OCI-LY3 (cell line): ENCODE measurements around the gene DBNDD1.

Experiments
- EZH2phosphoT487 ChIP-seq: fragments of 200-600 bp; shearing (Covaris generic); IDR thresholded peaks from 2 replicates; pipeline ENCODE4 v1.6.1; 2018; ENCODE audit warnings: antibody characterized with exemption, mixed run types, low read depth
- TF ChIP-seq, protein P1 (sequence below): fragments of 200-600, 300-600 bp; sonication (generic); IDR thresholded peaks from 2 replicates; pipeline ENCODE4 v1.5.1; 2014; ENCODE audit warnings: antibody characterized with exemption, low read length, low read depth

DNA sequence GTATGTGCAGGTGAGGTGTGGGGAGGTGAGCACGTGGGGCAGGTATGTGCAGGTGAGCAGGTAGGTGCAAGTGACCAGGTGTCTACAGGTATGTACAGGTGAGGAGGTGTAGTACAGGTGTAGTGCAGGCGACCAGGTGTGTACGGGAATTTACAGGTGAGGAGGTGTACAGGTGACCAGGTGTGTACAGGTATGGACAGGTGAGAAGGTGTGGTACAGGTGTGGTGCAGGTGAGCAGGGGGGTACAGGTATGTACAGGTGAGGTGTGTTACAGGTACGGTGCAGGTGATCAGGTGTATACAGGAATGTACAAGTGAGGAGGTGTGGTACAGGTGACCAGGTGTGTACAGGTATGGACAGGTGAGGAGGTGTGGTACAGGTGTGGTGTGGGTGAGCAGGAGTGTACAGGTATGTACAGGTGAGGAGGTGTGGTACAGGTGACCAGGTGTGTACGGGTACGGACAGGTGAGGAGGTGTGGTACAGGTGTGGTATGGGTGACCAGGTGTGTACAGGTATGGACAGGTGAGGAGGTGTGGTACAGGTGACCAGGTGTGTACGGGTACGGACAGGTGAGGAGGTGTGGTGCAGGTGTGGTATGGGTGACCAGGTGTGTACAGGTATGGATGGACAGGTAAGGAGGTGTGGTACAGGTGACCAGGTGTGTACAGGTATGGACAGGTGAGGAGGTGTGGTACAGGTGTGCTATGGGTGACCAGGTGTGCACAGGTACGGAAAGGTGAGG, 12.8 kb upstream of the DBNDD1 start:
- TF ChIP-seq, protein P1, sequence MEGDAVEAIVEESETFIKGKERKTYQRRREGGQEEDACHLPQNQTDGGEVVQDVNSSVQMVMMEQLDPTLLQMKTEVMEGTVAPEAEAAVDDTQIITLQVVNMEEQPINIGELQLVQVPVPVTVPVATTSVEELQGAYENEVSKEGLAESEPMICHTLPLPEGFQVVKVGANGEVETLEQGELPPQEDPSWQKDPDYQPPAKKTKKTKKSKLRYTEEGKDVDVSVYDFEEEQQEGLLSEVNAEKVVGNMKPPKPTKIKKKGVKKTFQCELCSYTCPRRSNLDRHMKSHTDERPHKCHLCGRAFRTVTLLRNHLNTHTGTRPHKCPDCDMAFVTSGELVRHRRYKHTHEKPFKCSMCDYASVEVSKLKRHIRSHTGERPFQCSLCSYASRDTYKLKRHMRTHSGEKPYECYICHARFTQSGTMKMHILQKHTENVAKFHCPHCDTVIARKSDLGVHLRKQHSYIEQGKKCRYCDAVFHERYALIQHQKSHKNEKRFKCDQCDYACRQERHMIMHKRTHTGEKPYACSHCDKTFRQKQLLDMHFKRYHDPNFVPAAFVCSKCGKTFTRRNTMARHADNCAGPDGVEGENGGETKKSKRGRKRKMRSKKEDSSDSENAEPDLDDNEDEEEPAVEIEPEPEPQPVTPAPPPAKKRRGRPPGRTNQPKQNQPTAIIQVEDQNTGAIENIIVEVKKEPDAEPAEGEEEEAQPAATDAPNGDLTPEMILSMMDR: no peak
- TF ChIP-seq EZH2phosphoT487: no peak
